GM21723 (cell line): ENCODE data around the gene NUDT14.

Experiments
- ATAC-seq: cut with Tn5 transposase; IDR thresholded peaks from one replicate; pipeline ENCODE4 v1.9.1; 2021; ENCODE audit warnings: mild to moderate bottlenecking, moderate library complexity; ENCODE audit not compliant: unreplicated experiment

The NUDT14 gene

DNA sequence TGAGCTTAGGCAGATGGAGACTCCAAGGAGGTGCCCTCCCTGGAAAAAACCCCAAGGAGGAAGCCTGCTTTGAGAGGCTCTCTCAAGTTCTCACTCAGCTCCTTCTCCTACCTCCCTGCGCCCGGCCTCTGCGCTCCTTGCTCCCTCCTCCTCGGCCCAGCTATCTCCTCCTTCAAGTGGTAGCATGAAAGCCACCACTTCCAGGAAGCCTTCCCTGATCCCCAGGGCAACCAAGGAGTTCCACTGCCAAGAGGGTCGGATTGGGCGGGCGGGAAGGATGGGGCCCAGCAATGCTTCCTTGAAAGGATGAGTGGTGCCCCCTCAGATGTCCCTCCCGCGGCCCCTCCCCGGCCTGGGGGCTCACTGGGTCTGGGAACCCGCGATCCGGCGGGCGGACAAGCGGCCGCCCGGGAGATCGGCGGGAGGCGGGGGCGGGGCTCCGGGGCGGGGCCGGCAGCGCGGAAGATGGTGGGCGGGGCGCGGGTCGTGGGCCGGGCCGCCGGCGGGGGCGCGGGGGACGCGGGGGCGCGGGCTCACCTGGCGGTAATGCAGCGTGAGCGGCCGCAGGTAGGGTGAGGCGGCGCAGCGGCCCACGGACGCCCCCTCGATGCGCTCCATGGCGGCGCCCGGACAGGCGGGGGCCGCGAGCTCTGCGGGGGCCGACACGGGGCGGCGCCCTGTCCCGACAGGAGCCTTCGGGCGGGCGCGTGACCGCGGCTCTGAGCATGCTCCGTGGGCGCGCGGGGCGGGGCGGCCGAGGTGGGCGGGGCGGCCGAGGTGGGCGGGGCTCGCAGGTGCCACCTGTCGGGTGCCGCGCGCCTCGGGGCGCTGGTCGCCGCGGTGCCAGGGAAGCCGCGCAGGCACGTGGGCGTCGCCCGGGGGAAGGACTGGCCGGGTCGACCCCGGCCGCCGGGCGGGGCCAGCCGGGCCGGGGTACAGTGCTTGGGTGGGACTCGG lies at the start of gene NUDT14:
Gene NUDT14 (minus strand): TSS at position 721 of the 957 bp plus-strand sequence. CDS start 103 bp downstream, at position 618.
- ATAC-seq, result peak; percentile 65

DNA sequence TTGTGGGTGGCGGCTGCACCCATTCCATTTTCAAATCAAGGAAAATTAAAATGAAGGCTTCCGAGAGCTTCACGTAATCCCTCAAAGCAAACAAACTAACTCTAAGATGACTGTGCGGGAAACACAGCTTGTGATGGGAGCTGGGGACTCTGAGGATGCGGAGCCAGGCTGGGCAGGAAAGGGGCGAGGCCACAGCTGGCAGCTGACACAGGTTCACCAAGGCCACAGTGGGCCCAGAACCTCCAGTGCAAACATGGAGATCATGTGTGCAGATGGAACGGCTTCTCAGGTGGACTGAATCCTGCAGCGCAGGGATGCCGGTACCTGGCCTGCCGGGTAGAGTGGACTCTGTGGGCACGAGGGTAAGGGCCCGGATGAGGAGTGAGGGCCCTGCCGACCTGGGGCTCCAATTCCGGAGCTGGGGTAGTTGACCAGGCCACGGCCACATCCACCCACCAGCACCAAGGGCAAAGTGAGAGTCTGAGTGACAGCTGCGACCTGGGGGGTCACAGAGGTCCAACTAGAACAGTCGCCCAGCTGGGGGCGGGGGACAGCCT lies 48.1 kb upstream of the NUDT14 start:
- no peak for ATAC-seq

DNA sequence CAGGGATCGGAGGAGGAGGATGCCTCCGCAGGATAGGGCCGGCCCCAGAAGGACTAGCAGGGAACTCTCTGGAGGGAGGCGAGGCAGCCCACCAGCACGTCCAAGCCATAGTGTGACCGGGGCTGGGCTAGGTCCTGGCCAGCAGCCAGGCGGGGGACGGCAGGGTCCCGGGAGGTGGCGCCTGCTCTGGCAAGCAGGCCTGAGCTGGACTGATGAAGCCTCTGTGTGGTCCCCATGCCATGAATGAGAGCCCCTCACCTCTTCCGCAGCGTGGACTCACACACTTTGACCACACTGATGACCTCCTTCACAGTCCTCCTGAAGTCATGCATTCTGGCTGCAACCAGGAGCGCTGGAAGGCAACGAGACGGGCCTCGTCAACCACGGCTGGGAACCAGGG lies 47.5 kb upstream of the NUDT14 start:
- ATAC-seq, result no peak

DNA sequence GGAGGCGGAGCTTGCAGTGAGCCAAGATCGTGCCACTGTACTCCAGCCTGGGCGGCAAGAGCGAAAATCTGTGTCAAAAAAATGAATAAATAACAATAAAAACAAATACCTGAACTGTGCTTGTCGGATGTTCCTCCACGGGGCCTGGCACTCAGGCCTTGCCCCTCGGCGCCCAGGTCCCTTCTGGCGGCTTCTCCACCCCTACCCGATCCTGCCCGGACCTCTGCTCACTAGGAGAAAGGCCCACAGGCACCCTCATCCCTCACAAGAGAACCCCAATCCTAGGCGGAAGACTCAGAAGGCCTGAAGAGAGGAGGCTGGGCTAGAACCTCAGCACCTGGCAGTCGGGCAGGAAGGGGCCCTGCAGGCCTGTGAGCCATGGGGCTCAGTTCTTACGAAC lies 46.2 kb upstream of the NUDT14 start:
- no peak for ATAC-seq

DNA sequence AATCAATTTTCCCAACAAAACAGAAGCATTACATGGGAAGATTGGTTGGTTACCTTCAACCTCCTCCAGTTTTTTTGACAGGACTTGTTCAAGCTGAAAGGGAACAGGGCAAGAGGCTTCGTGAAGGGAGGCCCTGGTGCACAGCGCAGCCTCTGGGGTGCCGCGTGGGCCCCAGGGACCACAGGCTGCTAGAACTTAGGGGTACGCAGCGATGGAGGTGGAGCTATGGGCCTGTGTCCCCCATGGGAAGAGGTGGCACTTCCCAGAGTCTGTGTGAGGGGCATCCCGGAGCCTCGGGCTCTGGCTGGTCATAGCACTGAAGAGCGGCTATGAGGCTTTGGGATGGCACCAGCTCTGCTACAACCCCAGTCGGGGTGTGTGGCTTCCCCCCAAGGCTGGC lies 45.1 kb upstream of the NUDT14 start:
- ATAC-seq, result no peak

DNA sequence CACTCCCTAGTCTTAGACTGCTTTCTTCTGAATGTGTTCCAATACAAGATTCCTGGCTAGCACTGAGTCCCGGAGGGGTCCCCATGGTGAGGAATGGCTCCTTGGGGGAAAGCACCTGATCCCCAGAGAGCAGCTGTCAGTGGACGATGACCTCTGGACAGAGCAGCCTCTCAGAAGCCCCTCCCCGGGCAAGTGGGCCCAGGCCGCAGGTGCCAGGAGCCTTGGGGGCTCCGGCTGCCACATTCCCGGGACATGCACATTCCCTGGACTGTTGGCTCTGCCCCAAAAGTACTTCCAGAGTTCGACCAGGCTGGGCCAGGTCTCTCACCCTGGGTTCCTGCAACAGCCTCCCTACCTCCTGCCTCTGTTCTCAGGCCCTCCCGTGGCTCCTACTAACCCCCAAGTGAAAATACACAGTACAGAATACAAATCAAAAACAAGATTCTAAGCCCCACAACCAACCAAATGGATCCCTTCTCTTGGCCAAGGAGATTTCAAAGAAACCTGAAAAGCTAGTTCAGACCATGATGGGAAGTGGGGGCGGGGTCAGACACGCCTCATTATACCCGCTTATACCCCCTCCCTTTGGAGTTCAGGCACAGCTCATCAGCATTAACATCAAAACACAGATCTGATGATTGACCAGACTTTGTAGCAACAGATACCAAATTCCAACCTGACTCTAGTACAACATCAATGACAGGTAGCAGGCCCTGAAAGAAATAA lies 43.9 kb upstream of the NUDT14 start:
- no peak for ATAC-seq

DNA sequence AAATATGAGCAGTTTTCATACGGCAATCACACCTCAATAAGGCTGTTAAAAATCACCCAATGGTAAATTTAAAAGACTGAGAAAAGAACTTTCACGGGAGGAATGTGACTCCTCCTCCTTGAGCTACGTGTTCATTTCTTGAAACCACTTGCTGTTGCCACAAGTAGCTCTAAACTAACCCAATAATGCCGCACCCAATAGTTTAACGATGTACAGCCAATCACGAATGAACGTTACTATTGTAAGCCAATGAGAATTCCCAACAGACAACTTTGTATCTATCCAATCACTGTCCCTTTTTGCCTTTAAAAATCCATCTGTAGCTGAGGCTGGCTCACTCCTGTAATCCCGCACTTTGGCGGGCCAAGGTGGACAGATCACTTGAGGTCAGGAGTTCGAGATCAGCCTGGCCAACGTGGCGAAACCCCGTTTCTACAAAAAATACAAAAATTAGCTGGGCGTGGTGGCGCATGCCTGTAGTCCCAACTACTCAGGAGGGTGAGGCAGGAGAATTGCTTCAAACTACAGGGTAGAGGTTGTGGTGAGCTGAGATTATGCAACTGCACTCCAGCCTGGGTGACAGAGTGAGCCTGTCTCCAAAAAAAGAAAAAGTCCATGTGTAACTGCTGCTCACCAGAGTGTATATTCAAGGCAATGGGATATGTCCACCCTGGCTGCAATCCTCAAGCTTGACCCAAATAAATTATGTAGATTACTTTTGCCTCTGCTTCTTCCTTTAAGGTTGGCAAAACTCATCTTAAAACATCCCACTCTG lies 42.8 kb upstream of the NUDT14 start:
- ATAC-seq, result no peak

DNA sequence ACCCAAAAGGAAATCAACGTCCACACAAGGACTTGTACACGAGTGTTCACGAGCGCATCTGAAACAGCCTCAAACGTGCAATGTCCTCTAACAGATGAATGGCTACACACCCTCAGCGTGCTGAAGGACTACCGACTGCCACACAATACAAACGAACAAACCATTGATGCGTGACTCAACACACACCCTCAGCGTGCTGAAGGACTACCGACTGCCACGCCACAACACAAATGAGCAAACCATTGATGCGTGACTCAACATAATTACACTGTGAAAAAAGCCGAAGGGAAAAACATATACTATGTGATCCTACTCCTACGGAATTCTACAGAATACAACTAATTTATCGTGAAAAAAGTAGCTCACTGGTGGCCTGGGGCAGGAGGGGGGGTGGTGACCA lies 42.1 kb upstream of the NUDT14 start:
- no peak for ATAC-seq

DNA sequence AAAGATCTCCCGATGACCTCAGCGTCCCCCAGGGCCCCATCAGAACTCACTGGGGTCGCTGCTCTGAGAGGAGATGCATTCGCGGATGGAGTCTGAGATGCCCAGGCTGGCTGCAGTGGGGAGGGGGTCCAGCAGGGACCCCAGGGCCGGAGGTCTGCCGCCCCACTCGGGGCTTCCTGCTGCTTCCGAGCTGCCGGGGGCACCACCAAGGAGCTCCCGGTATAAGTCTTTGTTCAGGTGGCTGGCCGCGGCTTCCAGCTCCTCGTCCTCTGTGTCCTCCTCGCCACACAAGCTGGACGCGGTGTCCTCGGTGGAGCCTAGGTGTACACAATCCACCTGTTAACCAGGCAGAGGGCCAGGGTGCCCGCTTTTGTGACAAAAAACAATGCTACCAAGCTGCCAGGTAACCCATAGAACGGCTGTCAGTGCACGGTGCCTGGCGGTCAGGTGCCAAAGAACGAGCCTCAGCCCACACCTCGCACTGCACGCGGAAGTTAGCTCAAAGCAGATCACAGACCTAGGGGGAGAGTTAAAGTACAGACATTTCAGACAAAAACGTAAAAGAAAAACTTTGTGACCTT lies 40.6 kb upstream of the NUDT14 start:
- ATAC-seq, result no peak

DNA sequence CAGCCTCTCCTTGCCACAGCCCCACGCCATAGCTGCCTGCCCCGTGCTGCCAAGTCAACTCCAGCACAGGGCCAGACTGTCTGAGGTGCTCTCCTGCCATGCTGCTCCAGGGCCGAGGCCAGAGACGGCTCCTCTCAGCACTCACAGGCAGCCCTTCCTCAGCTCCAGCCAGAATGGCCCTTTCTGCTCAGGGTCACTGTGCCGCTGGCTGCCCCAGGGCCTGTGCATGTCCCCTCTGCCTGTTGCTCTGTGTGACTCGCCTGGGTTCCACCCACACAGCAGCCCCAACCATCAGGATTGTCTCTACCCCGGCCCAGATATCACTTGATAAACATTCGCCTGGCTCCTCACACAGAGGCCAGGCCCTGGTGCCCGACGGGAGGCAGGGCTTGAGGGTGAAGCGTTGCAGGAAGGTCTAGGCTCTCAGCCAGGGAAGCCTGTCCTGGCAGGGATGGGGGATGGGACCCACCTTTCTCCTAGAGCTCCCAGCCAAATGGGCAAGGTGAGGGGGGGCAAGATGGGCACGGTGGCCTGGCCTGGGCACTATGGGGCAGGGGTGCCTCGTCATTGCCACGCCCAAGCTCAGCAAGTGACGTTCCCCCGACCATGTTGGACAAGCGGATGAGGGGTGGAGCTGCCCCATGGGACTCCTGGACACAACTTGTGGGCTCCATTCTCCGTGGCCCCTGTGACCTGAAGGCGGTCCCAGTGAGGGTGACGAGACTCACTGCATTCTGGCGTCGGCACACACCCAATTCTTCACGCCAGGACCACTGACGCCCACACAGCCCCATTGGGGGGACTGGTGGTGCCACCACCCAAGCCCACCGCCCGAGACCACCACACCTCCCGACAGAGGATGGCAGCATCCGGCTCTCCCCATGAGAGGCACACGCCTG lies 39.8 kb upstream of the NUDT14 start:
- ATAC-seq, result no peak

DNA sequence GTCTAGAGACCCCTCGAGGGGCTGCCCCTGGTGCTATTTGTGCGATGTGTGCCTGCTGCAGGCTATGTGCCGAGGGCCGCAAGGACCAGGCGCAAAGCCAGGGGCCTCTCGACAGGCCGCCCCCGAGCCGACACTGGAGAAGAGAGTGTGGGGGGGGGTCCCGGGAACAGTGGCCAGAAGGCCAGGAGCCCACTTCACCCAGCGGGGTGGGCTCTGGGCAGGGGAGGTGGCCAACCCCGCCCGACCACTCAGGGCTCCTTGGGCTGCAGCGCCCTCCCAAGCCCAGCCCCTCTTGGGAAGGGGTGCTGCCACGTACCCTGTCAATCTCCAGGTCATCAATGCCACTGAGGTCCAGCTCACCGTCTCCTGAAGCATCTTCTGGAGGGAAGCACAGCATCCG lies 38.6 kb upstream of the NUDT14 start:
- no peak for ATAC-seq

DNA sequence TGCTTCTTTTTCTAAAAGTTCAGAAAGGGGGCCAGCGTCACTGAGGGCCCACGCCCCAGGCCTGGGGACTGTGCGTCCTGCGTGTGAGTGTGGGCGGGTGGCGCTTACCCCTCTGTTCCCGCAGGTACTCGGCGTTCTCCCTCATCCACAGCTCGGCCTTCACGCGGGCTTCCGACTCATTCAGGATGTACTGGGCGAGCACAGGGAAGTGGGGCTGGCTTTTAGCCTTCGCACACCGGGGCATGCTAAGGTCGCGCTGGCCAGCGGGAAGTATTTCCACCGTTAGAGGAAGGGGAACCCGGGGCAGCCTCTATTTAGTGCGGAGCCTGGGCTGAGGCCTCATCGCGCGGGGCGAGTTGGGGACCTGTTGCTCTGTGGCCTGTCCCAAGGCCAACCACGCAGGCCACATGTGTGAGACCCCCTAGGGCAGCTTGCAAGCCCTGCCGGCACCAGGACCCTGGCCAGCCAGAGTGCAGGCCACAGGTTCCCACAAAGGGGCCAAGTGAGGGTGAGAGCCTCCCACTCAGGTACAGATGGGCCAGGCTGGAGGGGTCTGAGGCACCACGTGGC lies 38.0 kb upstream of the NUDT14 start:
- no peak for ATAC-seq

DNA sequence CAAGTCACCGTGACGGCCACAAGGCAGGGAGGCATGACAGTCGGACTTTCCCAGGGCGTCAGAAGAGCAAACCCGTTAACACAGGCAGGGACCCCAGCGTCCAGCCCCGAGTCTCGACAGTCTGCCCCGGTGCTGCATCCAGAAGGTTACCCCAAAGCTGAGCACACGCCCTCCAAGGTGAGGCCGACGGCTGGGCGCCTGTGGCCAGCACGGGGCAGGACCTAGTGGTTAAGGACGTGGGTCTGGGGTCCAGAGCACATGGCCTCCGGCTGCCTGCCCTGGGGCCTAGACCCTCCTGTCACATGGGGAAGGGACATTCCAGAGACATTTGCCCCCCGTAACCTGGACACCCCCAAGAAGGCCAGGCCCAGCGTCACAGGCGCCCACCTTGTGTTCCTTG lies 37.5 kb upstream of the NUDT14 start:
- ATAC-seq, result no peak

DNA sequence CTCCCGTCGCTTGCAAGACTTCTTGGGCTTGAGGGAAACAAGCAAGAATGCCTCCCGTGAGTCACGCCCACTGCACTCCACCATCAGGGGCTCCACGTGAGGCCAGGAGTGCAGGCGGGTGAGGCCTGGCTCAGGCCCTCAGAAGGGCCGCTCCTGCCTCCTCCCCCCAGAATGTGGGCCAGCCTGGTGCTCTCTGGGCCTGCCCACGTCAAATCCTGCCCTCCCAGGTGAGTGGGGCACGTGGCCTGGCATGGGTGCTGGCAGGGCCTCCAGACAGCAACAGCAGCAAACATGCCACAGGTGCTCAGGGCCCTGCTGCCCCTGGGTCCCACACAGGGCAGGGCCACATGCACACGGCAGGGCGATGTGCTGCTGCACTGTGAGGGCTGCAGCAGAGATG lies 36.7 kb upstream of the NUDT14 start:
- no peak for ATAC-seq

DNA sequence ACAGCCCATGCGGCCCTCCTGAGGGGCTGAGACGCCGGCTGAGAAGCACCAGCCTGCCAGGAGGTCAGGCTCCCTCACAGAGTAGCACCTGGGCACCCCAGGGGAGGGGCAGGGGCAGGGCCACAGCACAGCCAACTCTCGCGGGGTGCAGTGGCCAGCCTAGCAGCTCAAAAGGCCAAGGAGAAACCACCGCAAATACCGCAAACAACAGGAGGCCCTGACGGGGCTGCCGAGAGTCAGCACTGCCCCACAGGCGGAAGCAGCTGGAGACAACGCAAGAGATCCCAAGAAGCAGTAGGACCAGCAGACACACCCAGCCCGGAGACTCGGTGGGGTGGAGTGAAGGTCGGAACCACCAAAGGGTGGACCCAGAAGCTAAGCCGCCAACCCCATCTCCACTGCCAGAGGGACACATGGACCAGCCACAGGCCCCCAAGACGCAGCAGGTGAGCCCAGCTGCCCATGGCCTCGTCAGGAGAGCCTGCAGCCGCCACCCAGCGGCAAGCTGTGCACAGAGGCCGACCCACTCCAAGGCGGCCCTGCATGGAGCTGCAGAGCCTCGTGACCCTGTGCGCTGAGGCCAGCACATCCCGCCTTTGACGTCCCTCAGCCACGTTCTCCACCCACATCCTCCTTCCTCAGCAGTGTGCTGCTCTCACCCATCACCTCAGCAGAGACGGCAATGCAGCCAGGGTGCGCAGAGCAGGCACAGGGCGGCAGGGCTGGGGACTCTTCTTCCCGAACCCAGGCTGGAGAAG lies 35.6 kb upstream of the NUDT14 start:
- ATAC-seq, result no peak

DNA sequence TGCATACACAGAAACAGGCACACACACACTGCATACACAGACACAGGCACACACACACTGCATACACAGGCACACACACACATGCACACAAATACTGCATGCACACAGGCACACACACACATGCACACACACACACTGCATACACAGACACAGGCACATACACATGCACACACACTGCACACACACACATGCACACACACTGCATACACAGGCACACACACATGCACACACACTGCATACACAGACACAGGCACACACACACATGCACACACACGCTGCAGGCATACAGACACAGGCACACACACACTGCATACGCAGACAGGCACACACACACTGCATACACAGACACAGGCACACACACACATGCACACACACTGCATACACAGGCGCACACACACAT lies 34.5 kb upstream of the NUDT14 start:
- ATAC-seq, result no peak

DNA sequence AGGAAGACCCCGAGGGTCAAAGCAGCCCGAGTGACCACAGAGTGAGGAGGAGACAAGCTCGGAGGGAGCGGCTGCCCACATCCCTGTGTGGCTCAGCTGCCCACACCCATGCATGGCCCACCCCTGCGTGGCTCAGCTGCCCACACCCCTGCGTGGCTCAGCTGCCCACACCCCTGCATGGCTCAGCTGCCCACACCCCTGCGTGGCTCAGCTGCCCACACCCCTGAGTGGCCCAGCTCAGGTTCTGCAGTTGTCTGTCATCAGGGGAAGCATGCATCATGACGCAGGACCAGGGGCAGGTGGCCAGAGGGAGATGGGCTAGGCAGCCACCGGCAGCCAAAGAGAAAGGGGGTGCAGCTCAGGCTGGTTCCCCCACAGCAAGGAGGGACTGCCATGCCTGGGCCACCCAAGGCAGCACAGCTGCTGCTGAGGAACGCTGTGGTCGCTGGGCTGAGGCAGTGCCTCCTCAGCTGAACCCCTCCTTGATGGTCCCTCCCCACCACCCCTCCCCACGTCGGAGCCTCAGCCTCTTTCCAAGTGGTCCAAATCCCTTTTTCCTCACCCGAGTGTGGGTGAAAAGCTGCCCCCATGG lies 33.3 kb upstream of the NUDT14 start:
- no peak for ATAC-seq

DNA sequence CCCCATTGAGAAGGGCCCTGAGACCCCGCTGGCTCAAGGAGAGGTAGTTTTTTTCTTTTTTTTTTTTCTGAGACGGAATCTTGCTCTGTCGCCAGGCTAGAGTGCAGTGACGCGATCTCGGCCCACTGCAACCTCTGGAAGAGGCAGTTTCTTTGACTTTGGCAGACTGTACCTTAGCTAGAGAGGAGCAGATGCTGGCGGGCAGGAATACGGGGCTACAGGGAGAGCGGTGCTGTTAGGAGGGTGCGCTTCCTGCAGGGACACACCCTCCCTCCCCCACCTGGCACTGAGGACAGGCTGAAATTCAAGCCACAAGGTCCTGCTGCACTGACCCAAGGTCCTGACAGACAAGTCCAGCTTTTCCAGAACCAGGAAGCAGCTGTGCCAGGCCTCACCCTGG lies 32.2 kb upstream of the NUDT14 start:
- ATAC-seq, result no peak
